GM19328 (cell line): Measurements from ENCODE around the gene GFRA1.

ENCODE experiments used
- ATAC-seq: cut with Tn5 transposase; IDR thresholded peaks from one replicate; pipeline ENCODE4 v1.9.1; 2021; ENCODE audit warnings: mild to moderate bottlenecking, moderate library complexity; ENCODE audit not compliant: unreplicated experiment

GFRA1 gene

GRCh38 chr10:116272440-116273283 lies at the start of gene GFRA1:
TSS of gene GFRA1 (minus strand) at chr10:116273206. CDS start at chr10:116272029, 1,177 bp downstream.
- ATAC-seq = no peak

DNA sequence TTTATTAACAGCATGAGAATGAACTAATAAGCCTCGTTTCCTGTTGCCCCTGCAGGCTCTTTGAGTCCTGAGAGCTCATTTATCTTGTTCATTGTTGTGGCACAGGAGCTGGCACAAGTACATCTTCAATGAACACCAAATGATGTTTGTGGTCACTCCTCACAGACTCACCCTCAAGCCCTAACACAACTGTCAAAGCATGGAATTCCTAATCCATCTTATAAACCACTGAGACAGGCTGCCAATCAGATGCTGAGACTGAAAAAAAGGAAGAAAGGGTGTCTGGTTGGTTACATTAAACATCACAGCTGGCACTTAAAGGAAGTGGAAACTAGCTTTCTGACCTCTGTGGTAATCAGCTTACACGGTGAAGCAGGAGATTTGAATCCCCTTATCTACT lies 43.5 kb upstream of the GFRA1 start:
- no peak for ATAC-seq

DNA sequence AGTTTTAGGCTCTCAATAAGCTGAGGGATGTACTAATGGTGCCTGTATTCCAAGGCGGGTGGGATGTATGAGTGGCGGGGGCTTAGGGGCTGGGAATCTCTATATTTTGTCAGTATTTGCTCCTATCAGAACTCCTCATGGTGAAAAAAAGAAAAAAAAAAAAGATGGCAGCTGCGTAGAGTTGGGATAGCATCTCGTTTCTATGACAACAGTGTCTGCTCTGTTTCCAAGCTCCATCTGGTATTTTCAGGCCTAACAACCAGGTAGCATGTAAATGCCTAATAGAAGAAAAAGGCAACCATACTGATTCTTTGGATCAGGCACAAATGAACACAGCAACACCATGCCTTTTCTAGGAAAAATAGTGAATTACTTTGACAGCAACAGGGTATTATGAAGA lies 39.5 kb upstream of the GFRA1 start:
- ATAC-seq = no peak

- ATAC-seq = no peak
Measured at GRCh38 chr10:116311706-116312490, 38.9 kb upstream of the GFRA1 start.

- no peak for ATAC-seq
Measured at GRCh38 chr10:116311016-116311415, 38.0 kb upstream of the GFRA1 start.

DNA sequence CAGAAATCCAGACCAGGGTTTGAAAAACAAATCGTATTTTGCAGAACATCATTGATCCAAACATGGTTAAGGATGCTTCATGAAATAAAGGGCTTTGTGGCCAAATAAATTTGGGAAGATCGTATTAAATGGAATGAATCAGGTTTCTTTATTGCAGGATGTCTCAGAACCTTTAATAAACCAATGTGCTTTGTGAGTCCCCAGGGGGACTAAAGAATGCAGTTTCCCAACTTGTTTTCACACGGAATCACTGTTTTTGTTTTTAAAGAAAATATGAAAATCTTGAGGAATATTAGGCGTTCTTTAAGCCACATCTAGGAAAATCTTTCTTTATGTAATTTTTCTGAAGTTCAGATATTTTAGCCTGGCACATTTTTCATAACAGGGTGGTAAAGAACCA lies 34.4 kb upstream of the GFRA1 start:
- no peak for ATAC-seq

DNA sequence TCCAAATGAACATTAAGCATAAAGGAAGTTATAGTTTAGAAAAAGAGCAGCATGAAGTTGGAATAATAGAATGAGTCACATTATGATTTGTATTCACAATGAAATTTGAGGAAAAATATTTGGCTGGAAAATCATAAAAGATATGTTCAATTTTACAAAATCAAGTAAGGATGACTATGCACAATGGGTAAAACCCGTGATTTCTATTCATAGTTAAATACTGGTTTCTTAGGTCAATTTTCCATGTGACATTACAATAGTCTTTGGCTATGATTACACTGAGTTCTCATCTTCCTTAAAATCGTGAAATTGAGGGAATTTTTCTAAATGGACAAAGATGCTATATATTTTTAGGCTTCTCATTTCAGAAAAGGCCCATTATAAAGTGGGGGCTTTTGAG lies 33.8 kb upstream of the GFRA1 start:
- no peak for ATAC-seq

GRCh38 chr10:116304923-116305322 lies 31.9 kb upstream of the GFRA1 start:
- ATAC-seq = no peak

- no peak for ATAC-seq
Measured at GRCh38 chr10:116300542-116300941, 27.5 kb upstream of the GFRA1 start.

DNA sequence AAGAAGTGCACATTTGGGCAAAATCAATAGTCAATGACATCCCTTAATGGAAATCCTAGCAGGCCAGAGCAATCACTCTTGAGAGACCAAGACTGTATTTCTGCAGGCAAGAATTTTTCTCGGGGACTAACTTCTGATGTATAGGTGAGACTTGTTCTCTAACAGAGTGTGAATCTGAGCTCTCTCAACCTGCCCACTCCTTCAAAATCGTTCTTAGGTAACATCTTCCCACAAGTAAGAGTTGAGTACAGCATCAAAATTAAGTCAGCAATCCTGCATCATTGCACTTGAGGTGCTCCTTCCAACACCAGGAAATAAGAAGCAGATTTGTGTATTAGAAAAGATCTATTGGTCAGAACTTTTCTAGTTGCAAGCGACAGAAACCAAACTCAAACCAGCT lies 25.6 kb upstream of the GFRA1 start:
- no peak for ATAC-seq

GRCh38 chr10:116296291-116296721 lies 23.3 kb upstream of the GFRA1 start:
- ATAC-seq = no peak

DNA sequence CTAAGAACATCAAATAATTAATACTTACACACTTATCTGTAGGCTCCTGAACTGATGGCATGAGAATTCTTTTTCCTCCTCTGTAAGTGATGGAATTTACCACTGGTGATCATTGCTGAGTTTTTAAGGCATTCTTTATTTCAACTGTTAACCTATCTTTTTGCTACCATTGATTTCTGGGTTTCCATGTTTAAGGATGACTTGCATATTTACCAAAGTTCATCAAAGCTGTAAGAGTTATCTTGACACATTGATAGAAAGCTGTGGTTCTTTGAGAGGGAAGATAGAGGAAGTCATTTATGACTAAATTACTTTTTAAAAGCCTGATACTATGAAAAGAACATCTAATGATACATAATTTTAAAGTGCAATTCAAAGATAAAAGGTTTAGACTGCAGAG lies 19.5 kb upstream of the GFRA1 start:
- ATAC-seq = no peak

- ATAC-seq = no peak
Measured at GRCh38 chr10:116289652-116290051, 16.6 kb upstream of the GFRA1 start.

GRCh38 chr10:116287906-116288501 lies 15.0 kb upstream of the GFRA1 start:
- no peak for ATAC-seq

GRCh38 chr10:116286626-116287200 lies 13.7 kb upstream of the GFRA1 start:
- no peak for ATAC-seq

- ATAC-seq = no peak
Measured at GRCh38 chr10:116281775-116282174, 8.8 kb upstream of the GFRA1 start.

DNA sequence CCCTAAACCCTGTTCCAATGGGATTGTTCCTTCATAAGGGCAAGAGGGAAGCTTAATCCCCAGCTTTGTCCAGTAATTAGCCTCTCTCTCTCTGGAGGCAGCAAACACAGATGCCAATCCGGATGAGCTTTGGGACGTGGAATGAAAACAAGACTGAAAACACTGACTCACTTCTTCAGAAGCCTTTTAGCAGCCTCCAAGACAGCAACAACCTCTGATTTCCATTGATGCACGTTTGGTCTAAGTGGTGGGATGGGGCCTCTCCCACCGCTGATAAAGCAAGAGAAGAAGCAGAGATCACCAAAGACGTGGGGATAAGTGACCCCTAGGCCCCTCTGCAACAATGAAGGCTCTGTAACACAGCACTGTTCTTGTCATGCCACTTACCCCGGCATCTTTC lies 5.8 kb upstream of the GFRA1 start:
- no peak for ATAC-seq

DNA sequence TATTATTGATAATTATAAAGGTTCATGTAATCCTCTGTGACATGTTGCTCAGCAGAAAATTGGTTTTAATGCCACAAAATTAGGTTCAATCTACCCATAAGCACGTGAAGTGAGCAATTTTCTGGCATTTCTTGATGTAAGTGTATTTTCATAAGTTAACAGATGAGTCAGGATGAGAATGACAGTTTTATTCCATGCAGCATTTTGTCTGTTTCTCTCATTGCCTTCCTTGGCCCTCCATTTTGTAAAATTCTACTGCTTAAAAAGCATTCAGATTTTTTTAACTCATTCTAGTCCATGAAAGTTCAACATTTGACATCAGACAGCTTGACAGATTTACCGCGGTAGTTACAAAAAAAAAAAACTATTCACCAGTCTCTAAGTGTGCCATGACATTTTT lies 4.0 kb upstream of the GFRA1 start:
- ATAC-seq = no peak

DNA sequence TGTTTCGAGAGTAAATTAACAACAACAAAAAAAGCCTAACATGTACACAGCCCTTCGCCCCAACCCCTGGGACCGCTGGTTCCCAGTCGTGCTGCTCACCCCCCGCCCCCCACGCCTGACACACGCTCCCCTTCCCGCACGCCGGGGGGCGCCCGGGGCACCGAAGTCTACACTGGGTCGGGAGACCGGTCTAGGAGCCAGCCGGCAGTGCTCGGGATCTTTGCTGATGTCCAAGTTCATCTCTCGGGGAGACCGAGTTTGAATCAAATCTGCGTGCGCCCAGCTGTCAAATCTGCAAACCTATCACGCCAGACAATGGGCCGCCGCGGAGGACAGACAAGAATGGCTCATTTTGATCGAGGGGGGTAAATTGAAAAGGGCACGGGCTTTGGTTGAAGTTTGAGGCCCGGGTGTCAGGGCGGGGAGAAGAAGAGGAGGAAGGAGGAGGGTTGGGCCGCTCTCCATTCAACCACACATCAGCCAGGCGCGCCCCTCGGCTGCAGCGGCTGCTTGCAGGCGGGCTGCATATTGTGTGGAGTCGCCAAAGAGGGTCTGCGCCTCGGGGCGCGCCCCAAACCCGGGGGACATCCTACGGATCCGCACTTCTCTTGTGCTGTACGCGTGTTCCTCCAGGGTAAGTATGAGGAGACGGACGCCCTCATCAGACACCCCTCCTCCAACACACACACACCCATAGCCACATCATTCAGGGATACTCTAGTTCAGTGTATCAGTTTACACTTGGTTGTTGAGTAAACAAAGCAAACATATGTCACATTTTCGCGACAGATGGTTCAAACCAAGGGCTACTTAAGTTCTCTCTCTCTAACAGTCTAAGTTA lies 1.3 kb upstream of the GFRA1 start:
- no peak for ATAC-seq
